ENCODE measurements around the gene SH3RF3. TPM values are rescaled to one million over a fixed set of nuclear protein-coding genes. Genes with fewer than 3 reads are reported as not detected.

SH3RF3 gene
- total RNA-seq, 1 donor from 2014 or later = 7.3 TPM

DNA sequence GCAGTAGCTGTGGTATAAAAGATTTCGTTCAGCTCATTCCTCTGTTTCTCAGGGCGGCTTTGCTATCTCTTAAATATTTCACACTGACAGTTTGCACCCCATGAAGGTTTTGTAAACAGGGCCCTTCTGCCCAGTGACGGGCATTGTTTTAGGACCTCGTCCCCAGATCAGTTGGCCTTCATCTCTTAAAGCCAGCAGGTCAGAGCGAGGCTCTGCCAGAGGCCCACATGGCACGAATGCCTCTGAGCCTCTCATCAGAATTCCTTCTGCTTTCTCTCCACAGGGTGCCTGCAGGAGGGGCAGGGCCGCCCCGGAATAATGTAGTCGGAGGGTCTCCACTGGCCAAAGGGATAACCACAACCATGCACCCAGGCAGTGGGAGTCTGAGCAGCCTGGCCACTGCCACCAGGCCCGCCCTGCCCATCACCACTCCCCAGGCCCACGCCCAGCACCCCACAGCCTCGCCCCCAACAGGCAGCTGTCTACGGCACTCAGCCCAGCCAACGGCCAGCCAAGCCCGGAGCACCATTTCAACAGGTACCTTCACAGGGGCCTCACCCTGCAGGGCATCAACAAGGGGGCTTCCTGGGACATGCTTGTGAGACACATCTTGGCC, 307.7 kb downstream of the SH3RF3 start:
- H3K9me3 Mint-ChIP-seq (ENCODE audit: unreplicated experiment) = peaks cover 10% of the 10 kb centered on the region
- H3K27ac ChIP-seq (ENCODE audit: low read depth, low read length) = no peak overlapping the region
- H3K79me2 ChIP-seq (ENCODE audit: insufficient read depth, low read length) = no peaks in the 10 kb centered on the region
- H3K36me3 ChIP-seq (ENCODE audit: insufficient read depth, low read length) = no peaks in the 10 kb centered on the region
- peaks cover 13% of the 10 kb centered on the region for H3K27me3 Mint-ChIP-seq (ENCODE audit: low read depth, unreplicated experiment)
- H3K4me3 ChIP-seq (ENCODE audit: insufficient read depth, low read depth, low read length) = no peak overlapping the region
- no peaks in the 10 kb centered on the region for H3K27me3 ChIP-seq (ENCODE audit: insufficient read depth, low read length)
- no peak overlapping the region for H3K4me3 Mint-ChIP-seq (ENCODE audit: unreplicated experiment)
- H3K9me3 ChIP-seq (ENCODE audit: insufficient read depth, low read depth, low read length) = no peaks in the 10 kb centered on the region
- peaks cover 29% of the 10 kb centered on the region for H3K36me3 Mint-ChIP-seq (ENCODE audit: low read depth, unreplicated experiment)
- DNase-seq (ENCODE audit: low read depth) (no peak), FAIRE-seq (no peak)
- H3K4me2 ChIP-seq (ENCODE audit: low read length) = no peak overlapping the region
- TF ChIP-seq EZH2 (IDR thresholded peaks at IDR 0.05; ENCODE audit: insufficient read depth, low read length) = no peak
- TF ChIP-seq, protein P1, sequence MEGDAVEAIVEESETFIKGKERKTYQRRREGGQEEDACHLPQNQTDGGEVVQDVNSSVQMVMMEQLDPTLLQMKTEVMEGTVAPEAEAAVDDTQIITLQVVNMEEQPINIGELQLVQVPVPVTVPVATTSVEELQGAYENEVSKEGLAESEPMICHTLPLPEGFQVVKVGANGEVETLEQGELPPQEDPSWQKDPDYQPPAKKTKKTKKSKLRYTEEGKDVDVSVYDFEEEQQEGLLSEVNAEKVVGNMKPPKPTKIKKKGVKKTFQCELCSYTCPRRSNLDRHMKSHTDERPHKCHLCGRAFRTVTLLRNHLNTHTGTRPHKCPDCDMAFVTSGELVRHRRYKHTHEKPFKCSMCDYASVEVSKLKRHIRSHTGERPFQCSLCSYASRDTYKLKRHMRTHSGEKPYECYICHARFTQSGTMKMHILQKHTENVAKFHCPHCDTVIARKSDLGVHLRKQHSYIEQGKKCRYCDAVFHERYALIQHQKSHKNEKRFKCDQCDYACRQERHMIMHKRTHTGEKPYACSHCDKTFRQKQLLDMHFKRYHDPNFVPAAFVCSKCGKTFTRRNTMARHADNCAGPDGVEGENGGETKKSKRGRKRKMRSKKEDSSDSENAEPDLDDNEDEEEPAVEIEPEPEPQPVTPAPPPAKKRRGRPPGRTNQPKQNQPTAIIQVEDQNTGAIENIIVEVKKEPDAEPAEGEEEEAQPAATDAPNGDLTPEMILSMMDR (IDR thresholded peaks at IDR 0.05; ENCODE audit: insufficient read depth, low read depth, low read length) = no peak
- peaks cover 18% of the 10 kb centered on the region for H3K4me1 ChIP-seq (ENCODE audit: insufficient read depth, low read length)
- H4K20me1 ChIP-seq (ENCODE audit: insufficient read depth, low read length) = no peaks in the 10 kb centered on the region
- no peak overlapping the region for H3K27ac Mint-ChIP-seq (ENCODE audit: unreplicated experiment)
- no peak overlapping the region for H2AFZ ChIP-seq (ENCODE audit: low read depth, low read length)
- peaks cover 29% of the 10 kb centered on the region for H3K4me1 Mint-ChIP-seq (ENCODE audit: low read depth, unreplicated experiment)
- no peak overlapping the region for H3K9ac ChIP-seq (ENCODE audit: low read length)

DNA sequence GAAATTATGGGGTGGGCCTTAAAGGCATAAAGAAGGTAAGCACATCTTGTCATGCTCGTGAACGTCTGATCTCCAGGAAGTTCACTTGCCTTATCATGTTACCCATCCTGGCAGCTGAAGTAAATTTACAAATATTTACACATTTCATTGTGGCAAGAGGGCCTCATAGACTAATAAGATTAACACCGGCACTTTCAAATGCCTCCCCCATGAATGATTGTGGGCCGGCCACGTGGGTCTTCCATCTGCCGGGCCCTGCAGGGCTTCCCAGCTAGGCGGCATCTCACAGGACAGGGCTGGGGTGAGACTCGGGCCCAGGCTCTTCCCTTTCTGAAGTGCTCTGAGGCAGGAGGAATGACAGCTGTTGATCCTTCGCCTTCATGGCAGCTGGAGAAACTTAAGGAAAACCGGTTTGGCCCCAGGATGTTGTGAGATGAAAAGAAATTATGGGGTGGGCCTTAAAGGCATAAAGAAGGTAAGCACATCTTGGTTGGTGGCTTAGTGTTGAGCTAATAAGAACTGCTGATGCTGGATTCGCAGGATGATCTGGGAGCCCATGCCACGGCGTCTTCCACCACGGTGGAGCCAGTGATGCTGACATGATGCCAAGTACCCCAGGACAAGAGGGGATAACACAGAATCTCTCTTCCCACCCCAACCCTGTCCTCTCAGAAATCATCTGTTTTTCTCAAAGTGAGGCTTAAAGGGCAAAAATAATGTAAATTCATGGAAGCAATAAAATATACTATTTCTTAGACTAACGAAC, 308.5 kb downstream of the SH3RF3 start:
- H3K9me3 ChIP-seq (ENCODE audit: insufficient read depth, low read depth, low read length) = no peaks in the 10 kb centered on the region
- H3K4me3 ChIP-seq (ENCODE audit: insufficient read depth, low read depth, low read length) = no peak overlapping the region
- no peaks in the 10 kb centered on the region for H4K20me1 ChIP-seq (ENCODE audit: insufficient read depth, low read length)
- no peaks in the 10 kb centered on the region for H3K27me3 ChIP-seq (ENCODE audit: insufficient read depth, low read length)
- H3K36me3 ChIP-seq (ENCODE audit: insufficient read depth, low read length) = no peaks in the 10 kb centered on the region
- no peak overlapping the region for H3K4me2 ChIP-seq (ENCODE audit: low read length)
- no peaks in the 10 kb centered on the region for H3K79me2 ChIP-seq (ENCODE audit: insufficient read depth, low read length)
- Mint-ChIP-seq H3K27me3 (ENCODE audit: low read depth, unreplicated experiment) (peaks cover 13% of the 10 kb centered on the region), H3K4me3 (ENCODE audit: unreplicated experiment) (no peak overlapping the region), H3K9me3 (ENCODE audit: unreplicated experiment) (peaks cover 10% of the 10 kb centered on the region), H3K27ac (ENCODE audit: unreplicated experiment) (peak overlapping the region; percentile 41), H3K4me1 (ENCODE audit: low read depth, unreplicated experiment) (peaks cover 29% of the 10 kb centered on the region), H3K36me3 (ENCODE audit: low read depth, unreplicated experiment) (peaks cover 29% of the 10 kb centered on the region)
- TF ChIP-seq, protein P1 (IDR thresholded peaks at IDR 0.05; ENCODE audit: insufficient read depth, low read depth, low read length) = no peak
- TF ChIP-seq EZH2 (IDR thresholded peaks at IDR 0.05; ENCODE audit: insufficient read depth, low read length) = no peak
- H3K27ac ChIP-seq (ENCODE audit: low read depth, low read length) = no peak overlapping the region
- no peak overlapping the region for H3K9ac ChIP-seq (ENCODE audit: low read length)
- FAIRE-seq (no peak), DNase-seq (ENCODE audit: low read depth) (no peak)
- H3K4me1 ChIP-seq (ENCODE audit: insufficient read depth, low read length) = peaks cover 18% of the 10 kb centered on the region
- no peak overlapping the region for H2AFZ ChIP-seq (ENCODE audit: low read depth, low read length)

DNA sequence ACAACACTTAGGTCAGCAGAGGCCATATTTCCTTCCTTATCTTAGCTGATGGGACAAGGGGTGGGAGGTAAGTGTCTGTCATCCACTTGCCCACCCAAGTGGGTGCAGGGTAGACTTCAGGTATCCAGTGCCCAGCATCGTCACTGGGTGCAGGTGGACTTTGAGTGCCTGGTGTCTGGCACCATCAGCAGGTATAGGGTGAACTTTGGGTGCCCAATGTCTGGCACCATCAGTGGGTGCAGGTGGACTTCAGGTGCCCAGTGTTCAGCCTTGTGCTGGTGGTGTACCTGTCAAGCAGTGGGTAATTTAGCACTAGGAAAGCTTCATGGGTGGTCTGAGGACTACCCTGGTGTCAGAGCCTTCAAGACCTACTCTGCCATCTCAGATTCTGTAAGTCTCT, 309.1 kb downstream of the SH3RF3 start:
- Histone ChIP-seq H3K79me2 (ENCODE audit: insufficient read depth, low read length) (no peaks in the 10 kb centered on the region), H4K20me1 (ENCODE audit: insufficient read depth, low read length) (no peaks in the 10 kb centered on the region), H3K36me3 (ENCODE audit: insufficient read depth, low read length) (no peaks in the 10 kb centered on the region), H3K4me2 (ENCODE audit: low read length) (no peak overlapping the region), H2AFZ (ENCODE audit: low read depth, low read length) (no peak overlapping the region), H3K27ac (ENCODE audit: low read depth, low read length) (no peak overlapping the region), H3K4me1 (ENCODE audit: insufficient read depth, low read length) (peaks cover 18% of the 10 kb centered on the region), H3K9me3 (ENCODE audit: insufficient read depth, low read depth, low read length) (peaks cover 4% of the 10 kb centered on the region), H3K9ac (ENCODE audit: low read length) (no peak overlapping the region), H3K4me3 (ENCODE audit: insufficient read depth, low read depth, low read length) (no peak overlapping the region), H3K27me3 (ENCODE audit: insufficient read depth, low read length) (no peaks in the 10 kb centered on the region)
- FAIRE-seq (no peak), DNase-seq (ENCODE audit: low read depth) (no peak)
- Mint-ChIP-seq H3K27ac (ENCODE audit: unreplicated experiment) (no peak overlapping the region), H3K4me1 (ENCODE audit: low read depth, unreplicated experiment) (peaks cover 29% of the 10 kb centered on the region), H3K27me3 (ENCODE audit: low read depth, unreplicated experiment) (peaks cover 10% of the 10 kb centered on the region), H3K4me3 (ENCODE audit: unreplicated experiment) (no peak overlapping the region), H3K36me3 (ENCODE audit: low read depth, unreplicated experiment) (peaks cover 26% of the 10 kb centered on the region), H3K9me3 (ENCODE audit: unreplicated experiment) (peaks cover 12% of the 10 kb centered on the region)
- TF ChIP-seq, protein P1 (IDR thresholded peaks at IDR 0.05; ENCODE audit: insufficient read depth, low read depth, low read length) = no peak
- no peak for TF ChIP-seq EZH2 (IDR thresholded peaks at IDR 0.05; ENCODE audit: insufficient read depth, low read length)
